ENCODE measurements around the gene RIT2. TPM values are rescaled to one million over a fixed set of nuclear protein-coding genes. Genes with fewer than 3 reads are reported as not detected.

The RIT2 gene
- polyA plus RNA-seq, 1 of the 3 experiments (the other 2 are of a cell fraction): not detected

GRCh38 chr18:43108469-43108868 is 7.0 kb downstream of the RIT2 start:
- Histone ChIP-seq H3F3A (replicated peaks; ENCODE audit: insufficient read depth) (no peaks in the 10 kb centered on the region), H3K9me2 (no peaks in the 10 kb centered on the region), H3K9ac (no peak overlapping the region), H4K20me1 (ENCODE audit: insufficient read depth) (no peaks in the 10 kb centered on the region), H3K79me2 (ENCODE audit: insufficient read depth) (no peaks in the 10 kb centered on the region), H3K4me1 (ENCODE audit: control insufficient read depth in 1 of 2, insufficient read depth in 2 of 2, low read depth in 1 of 2, low read length in 1 of 2) (no peaks in the 10 kb centered on the region), H3K27me3 (ENCODE audit: insufficient read depth) (no peaks in the 10 kb centered on the region), H3K4me3 (ENCODE audit: low read depth in 2 of 2, low read length in 1 of 2) (no peak overlapping the region), H2AFZ (ENCODE audit: low read depth) (no peak overlapping the region), H3K4me2 (no peak overlapping the region), H3K36me3 (replicated peaks in 1 of 2; ENCODE audit: control insufficient read depth in 1 of 2, insufficient read depth in 2 of 2, low read length in 1 of 2) (no peaks in the 10 kb centered on the region), H3K9me3 (no peaks in the 10 kb centered on the region), H3K27ac (ENCODE audit: low read depth in 2 of 2, low read length in 1 of 2) (no peak overlapping the region)
- 75% methylated on average over 4 of the region's 4 CpGs for WGBS (ENCODE audit: low lambda C conversion rate)
- POLR2A ChIA-PET: no interaction called here
- no peak for TF ChIP-seq SIN3A (IDR thresholded peaks at IDR 0.05; ENCODE audit: borderline replicate concordance, low read depth, low read length)
- no peak for DNase-seq
- CTCF ChIA-PET: no interaction called here

GRCh38 chr18:43093646-43094045 is 21.8 kb downstream of the RIT2 start:
- no peak overlapping the region for H2AFZ ChIP-seq (ENCODE audit: low read depth)
- CTCF ChIA-PET: interaction anchor here (0.8 kb wide), 1 partner anchor 178 kb away, joined by 3 read pairs; no protein-coding TSS in a partner anchor
- no peak for DNase-seq

GRCh38 chr18:43092539-43092938 is 22.9 kb downstream of the RIT2 start:
- H3K4me1 ChIP-seq (ENCODE audit: control insufficient read depth in 1 of 2, insufficient read depth in 2 of 2, low read depth in 1 of 2, low read length in 1 of 2): no peaks in the 10 kb centered on the region
- no peak overlapping the region for H3K4me3 ChIP-seq (ENCODE audit: low read depth in 2 of 2, low read length in 1 of 2)
- H3K9ac ChIP-seq: no peak overlapping the region
- ChIA-PET POLR2A (no interaction called here), CTCF (interaction anchor here (0.7 kb wide), 1 partner anchor 983 kb away, joined by 3 read pairs; no protein-coding TSS in a partner anchor)
- H3K4me2 ChIP-seq: no peak overlapping the region
- no peaks in the 10 kb centered on the region for H3K79me2 ChIP-seq (ENCODE audit: insufficient read depth)
- H3K9me3 ChIP-seq: no peaks in the 10 kb centered on the region
- no peaks in the 10 kb centered on the region for H3K36me3 ChIP-seq (replicated peaks in 1 of 2; ENCODE audit: control insufficient read depth in 1 of 2, insufficient read depth in 2 of 2, low read length in 1 of 2)
- no peaks in the 10 kb centered on the region for H3K27me3 ChIP-seq (ENCODE audit: insufficient read depth)
- no peaks in the 10 kb centered on the region for H3K9me2 ChIP-seq
- no peak overlapping the region for H3K27ac ChIP-seq (ENCODE audit: low read depth in 2 of 2, low read length in 1 of 2)
- TF ChIP-seq YY1 (IDR thresholded peaks at IDR 0.05; ENCODE audit: low read depth): no peak
- no peak for TF ChIP-seq EP300 (IDR thresholded peaks at IDR 0.05; ENCODE audit: borderline replicate concordance in 1 of 2, low read depth in 1 of 2, low read length in 1 of 2)
- TF ChIP-seq JUND (IDR thresholded peaks at IDR 0.05): no peak
- TF ChIP-seq RFX5 (IDR thresholded peaks at IDR 0.05; ENCODE audit: low read length): no peak
- no peak for TF ChIP-seq TAF1 (IDR thresholded peaks at IDR 0.05; ENCODE audit: borderline replicate concordance, low read depth, low read length)
- TF ChIP-seq FOXM1 (IDR thresholded peaks at IDR 0.05; ENCODE audit: low read depth): no peak
- TF ChIP-seq CHD2 (IDR thresholded peaks at IDR 0.05; ENCODE audit: low read length, partially characterized antibody): no peak
- no peak for TF ChIP-seq TCF12 (IDR thresholded peaks at IDR 0.05)
- no peak for TF ChIP-seq RXRA (IDR thresholded peaks at IDR 0.05; ENCODE audit: borderline replicate concordance, low read depth)
- no peak for TF ChIP-seq RAD21 (IDR thresholded peaks at IDR 0.05; ENCODE audit: low read length)
- no peak for TF ChIP-seq USF2 (IDR thresholded peaks at IDR 0.05; ENCODE audit: borderline replicate concordance, low read depth, low read length)
- TF ChIP-seq NRF1 (IDR thresholded peaks at IDR 0.05; ENCODE audit: low read depth, low read length): no peak
- TF ChIP-seq MXI1 (IDR thresholded peaks at IDR 0.05; ENCODE audit: low read depth, low read length): no peak
- TF ChIP-seq FOXJ3 (CRISPR knock-in tag; IDR thresholded peaks at IDR 0.05): no peak
- no peak for TF ChIP-seq USF1 (IDR thresholded peaks at IDR 0.05; ENCODE audit: borderline replicate concordance, low read depth)
- H2AFZ ChIP-seq (ENCODE audit: low read depth): no peak overlapping the region
- H3F3A ChIP-seq (replicated peaks; ENCODE audit: insufficient read depth): no peaks in the 10 kb centered on the region
- WGBS (ENCODE audit: low lambda C conversion rate): 62% methylated on average over 5 of the region's 5 CpGs
- no peaks in the 10 kb centered on the region for H4K20me1 ChIP-seq (ENCODE audit: insufficient read depth)
- DNase-seq: no peak

More at GRCh38 chr18:43093646-43094045, 21.8 kb downstream of the RIT2 start:
- no peaks in the 10 kb centered on the region for H3K9me3 ChIP-seq
- no peaks in the 10 kb centered on the region for H3K4me1 ChIP-seq (ENCODE audit: control insufficient read depth in 1 of 2, insufficient read depth in 2 of 2, low read depth in 1 of 2, low read length in 1 of 2)
- H3K4me2 ChIP-seq: no peak overlapping the region
- H3K9ac ChIP-seq: no peak overlapping the region
- H3K27ac ChIP-seq (ENCODE audit: low read depth in 2 of 2, low read length in 1 of 2): no peak overlapping the region
- H4K20me1 ChIP-seq (ENCODE audit: insufficient read depth): no peaks in the 10 kb centered on the region
- 59% methylated on average over 2 of the region's 2 CpGs for WGBS (ENCODE audit: low lambda C conversion rate)
- H3K9me2 ChIP-seq: no peaks in the 10 kb centered on the region
- no peaks in the 10 kb centered on the region for H3K36me3 ChIP-seq (replicated peaks in 1 of 2; ENCODE audit: control insufficient read depth in 1 of 2, insufficient read depth in 2 of 2, low read length in 1 of 2)
- H3K79me2 ChIP-seq (ENCODE audit: insufficient read depth): no peaks in the 10 kb centered on the region
- H3F3A ChIP-seq (replicated peaks; ENCODE audit: insufficient read depth): no peaks in the 10 kb centered on the region
- H3K27me3 ChIP-seq (ENCODE audit: insufficient read depth): no peaks in the 10 kb centered on the region
- POLR2A ChIA-PET: no interaction called here
- H3K4me3 ChIP-seq (ENCODE audit: low read depth in 2 of 2, low read length in 1 of 2): no peak overlapping the region
- no peak for TF ChIP-seq ELF1 (IDR thresholded peaks at IDR 0.05)
- no peak for TF ChIP-seq FOSL2 (IDR thresholded peaks at IDR 0.05; ENCODE audit: borderline replicate concordance, low read depth)
- no peak for TF ChIP-seq USF1 (IDR thresholded peaks at IDR 0.05; ENCODE audit: borderline replicate concordance, low read depth)
- TF ChIP-seq USF2 (IDR thresholded peaks at IDR 0.05; ENCODE audit: borderline replicate concordance, low read depth, low read length): no peak
- no peak for TF ChIP-seq RAD21 (IDR thresholded peaks at IDR 0.05; ENCODE audit: low read length)
- TF ChIP-seq NRF1 (IDR thresholded peaks at IDR 0.05; ENCODE audit: low read depth, low read length): no peak
- no peak for TF ChIP-seq MEF2A (IDR thresholded peaks at IDR 0.05; ENCODE audit: borderline replicate concordance, low read depth)
